Left lung (tissue), 10 donors: ENCODE data around the gene SSNA1. TPM values are rescaled to one million over a fixed set of nuclear protein-coding genes. Genes with fewer than 3 reads are reported as not detected.

ENCODE experiments used
- ATAC-seq: fragments of 200-7000 bp; cut with Tn5 transposase; one replicate; pipeline ENCODE4 v1.9.1; 2020; ENCODE audit warnings: moderate library complexity
- DNase-seq, 4 donors: peaks; one replicate each; pipeline ENCODE4 v3.0.0-alpha.2; 2013 to 2020
- H3K27ac ChIP-seq, 2 donors: fragments of 200-600 bp; sonication (generic) in 1 of 2; one replicate each; pipeline versions ENCODE4 v1.5.0 to v1.8.0; 2020 to 2021
- H3K27me3 ChIP-seq, 2 donors: fragments of 200-600 bp; sonication (generic) in 1 of 2; one replicate each; pipeline versions ENCODE4 v1.5.0 to v1.8.0; 2020 to 2021
- H3K36me3 ChIP-seq, 2 donors: fragments of 200-600 bp; sonication (generic) in 1 of 2; one replicate each; pipeline versions ENCODE4 v1.5.0 to v1.8.0; 2020 to 2021
- H3K4me1 ChIP-seq, 2 donors: fragments of 200-600 bp; one replicate each; pipeline ENCODE4 v1.8.0; 2021
- H3K4me3 ChIP-seq, 2 donors: fragments of 200-600 bp; sonication (generic) in 1 of 2; one replicate each; pipeline versions ENCODE4 v1.5.0 to v1.8.0; 2020 to 2021; ENCODE audit warnings: mild to moderate bottlenecking in 1 of 2
- H3K9me3 ChIP-seq, 2 donors: fragments of 200-600 bp; sonication (generic) in 1 of 2; one replicate each; pipeline versions ENCODE4 v1.5.0 to v1.8.0; 2020 to 2021
- intact Hi-C, 2 donors: fragments of 100-400 bp; cut with DNase I; formaldehyde crosslinking; loops; one replicate each; pipeline versions ENCODE4 v1.11.2 to v1.14.2; 2022
- polyA plus RNA-seq, 6 donors: library from polyadenylated mRNA; unstranded; fragments of 120-200 nt; gene quantifications; one replicate each; pipeline ENCODE4 v1.2.1, GENCODE V29; 2013; ENCODE audit not compliant: insufficient read length in 6 of 6
- total RNA-seq, 2 donors: library from RNA; stranded (reverse); fragmentation: NEBNext Ultra II Directional; extraction: Animal tissue kit (Norgen Biotek cat#: 25700); gene quantifications; one replicate each; pipeline ENCODE4 v1.2.1, GENCODE V29; 2021
- TF ChIP-seq, protein P1 (sequence below), 2 donors: fragments of 200-600 bp; sonication (generic) in 1 of 2; IDR thresholded peaks; one replicate each; pipeline versions ENCODE4 v1.5.0 to v1.8.0; 2021; ENCODE audit warnings: antibody characterized with exemption in 2 of 2
- donor health status: DM: no; HTN: yes; CAD: no.
- donor health status: DM: no; HTN: no; CAD: no.

The SSNA1 gene
- total and polyA plus RNA-seq, 8 donors, result 38.7 to 68.0 (median 53.3) TPM

DNA sequence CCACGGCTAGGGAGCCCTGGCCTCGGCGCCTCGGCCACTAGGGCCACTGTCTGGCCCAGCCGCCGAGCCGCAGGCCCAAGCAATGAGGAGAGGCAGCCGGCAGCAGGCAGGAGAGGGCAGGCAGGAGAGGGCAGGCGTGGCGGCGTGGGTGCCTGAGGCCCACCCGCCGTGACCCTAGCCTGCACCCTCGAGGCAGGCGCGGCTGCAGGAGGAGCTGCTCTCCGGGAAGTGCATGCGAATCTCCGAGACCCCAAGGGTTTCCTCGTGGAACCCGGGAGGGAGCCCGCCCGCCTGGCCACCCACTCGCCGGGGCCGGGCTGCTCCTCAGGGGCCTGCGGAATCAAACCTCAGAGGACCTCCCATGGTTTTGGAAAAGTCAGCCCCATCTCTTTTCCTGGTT, 40.2 kb upstream of the SSNA1 start:
- ATAC-seq (no peak), DNase-seq (peak in 1 of 4 donors; percentile 54)
- Histone ChIP-seq H3K4me3 (no peak overlapping the region), H3K9me3 (no peaks in the 10 kb centered on the region), H3K27ac (no peak overlapping the region), H3K36me3 (no peaks in the 10 kb centered on the region), H3K4me1 (no peaks in the 10 kb centered on the region), H3K27me3 (peaks cover 0 to 50% of the 10 kb centered on the region in 2 donors)
- intact Hi-C loops, result no loop called here
- TF ChIP-seq, protein P1, sequence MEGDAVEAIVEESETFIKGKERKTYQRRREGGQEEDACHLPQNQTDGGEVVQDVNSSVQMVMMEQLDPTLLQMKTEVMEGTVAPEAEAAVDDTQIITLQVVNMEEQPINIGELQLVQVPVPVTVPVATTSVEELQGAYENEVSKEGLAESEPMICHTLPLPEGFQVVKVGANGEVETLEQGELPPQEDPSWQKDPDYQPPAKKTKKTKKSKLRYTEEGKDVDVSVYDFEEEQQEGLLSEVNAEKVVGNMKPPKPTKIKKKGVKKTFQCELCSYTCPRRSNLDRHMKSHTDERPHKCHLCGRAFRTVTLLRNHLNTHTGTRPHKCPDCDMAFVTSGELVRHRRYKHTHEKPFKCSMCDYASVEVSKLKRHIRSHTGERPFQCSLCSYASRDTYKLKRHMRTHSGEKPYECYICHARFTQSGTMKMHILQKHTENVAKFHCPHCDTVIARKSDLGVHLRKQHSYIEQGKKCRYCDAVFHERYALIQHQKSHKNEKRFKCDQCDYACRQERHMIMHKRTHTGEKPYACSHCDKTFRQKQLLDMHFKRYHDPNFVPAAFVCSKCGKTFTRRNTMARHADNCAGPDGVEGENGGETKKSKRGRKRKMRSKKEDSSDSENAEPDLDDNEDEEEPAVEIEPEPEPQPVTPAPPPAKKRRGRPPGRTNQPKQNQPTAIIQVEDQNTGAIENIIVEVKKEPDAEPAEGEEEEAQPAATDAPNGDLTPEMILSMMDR (IDR thresholded peaks at IDR 0.05), result no peak

GRCh38 chr9:137148661-137149060, 39.8 kb upstream of the SSNA1 start:
- intact Hi-C loops, result no loop called here
- DNase-seq (peak in 1 of 4 donors; percentile 68), ATAC-seq (no peak)
- H3K27ac ChIP-seq, result no peak overlapping the region
- no peak overlapping the region for H3K4me3 ChIP-seq
- TF ChIP-seq, protein P1 (IDR thresholded peaks at IDR 0.05), result no peak
- H3K27me3 ChIP-seq, result peaks cover 0 to 46% of the 10 kb centered on the region in 2 donors
- no peaks in the 10 kb centered on the region for H3K4me1 ChIP-seq
- H3K36me3 ChIP-seq, result no peaks in the 10 kb centered on the region
- H3K9me3 ChIP-seq, result no peaks in the 10 kb centered on the region

- no peaks in the 10 kb centered on the region for H3K36me3 ChIP-seq
- no peaks in the 10 kb centered on the region for H3K4me1 ChIP-seq
- H3K9me3 ChIP-seq, result no peaks in the 10 kb centered on the region
- no peak overlapping the region for H3K4me3 ChIP-seq
- intact Hi-C loops, result no loop called here
- H3K27me3 ChIP-seq, result peaks cover 0 to 41% of the 10 kb centered on the region in 2 donors
- DNase-seq, result peak in 1 of 4 donors; percentile 32
- ATAC-seq, result no peak
- TF ChIP-seq, protein P1 (IDR thresholded peaks at IDR 0.05), result no peak
- no peak overlapping the region for H3K27ac ChIP-seq
These were observed 39.1 kb upstream of the SSNA1 start for GRCh38 chr9:137149363-137149762.

GRCh38 chr9:137149942-137150616, 38.4 kb upstream of the SSNA1 start:
- intact Hi-C loops, result no loop called here
- TF ChIP-seq, protein P1 (IDR thresholded peaks at IDR 0.05), result no peak
- H3K36me3 ChIP-seq, result no peaks in the 10 kb centered on the region
- H3K4me1 ChIP-seq, result no peaks in the 10 kb centered on the region
- DNase-seq (peak in 1 of 4 donors; percentile 39), ATAC-seq (no peak)
- H3K27me3 ChIP-seq, result peaks cover 0 to 45% of the 10 kb centered on the region in 2 donors
- H3K27ac ChIP-seq, result no peak overlapping the region
- no peaks in the 10 kb centered on the region for H3K9me3 ChIP-seq
- no peak overlapping the region for H3K4me3 ChIP-seq

- DNase-seq (peak in 2 of 4 donors; percentile 49 to 57), ATAC-seq (peak; percentile 61)
- intact Hi-C loops, result no loop called here
- TF ChIP-seq, protein P1 (IDR thresholded peaks at IDR 0.05), result no peak
- Histone ChIP-seq H3K4me3 (no peak overlapping the region), H3K27ac (no peak overlapping the region), H3K36me3 (no peaks in the 10 kb centered on the region), H3K27me3 (peaks cover 0 to 48% of the 10 kb centered on the region in 2 donors), H3K9me3 (no peaks in the 10 kb centered on the region), H3K4me1 (no peaks in the 10 kb centered on the region)
These were observed 37.6 kb upstream of the SSNA1 start for GRCh38 chr9:137150617-137151457.
